Measurements from ENCODE around the gene HARBI1.

The HARBI1 gene

GRCh38 chr11:46633291-46634217 lies 16.5 kb upstream of the HARBI1 start:
- no peak for FAIRE-seq

- FAIRE-seq, result no peak
Measured at GRCh38 chr11:46632502-46632901, 15.5 kb upstream of the HARBI1 start.

- FAIRE-seq, result no peak
Measured at GRCh38 chr11:46631676-46632075, 14.6 kb upstream of the HARBI1 start.

- no peak for FAIRE-seq
Measured at GRCh38 chr11:46630237-46630636, 13.2 kb upstream of the HARBI1 start.

- FAIRE-seq, result no peak
Measured at GRCh38 chr11:46628961-46629360, 11.9 kb upstream of the HARBI1 start.

- FAIRE-seq, result no peak
Measured at GRCh38 chr11:46625406-46625805, 8.4 kb upstream of the HARBI1 start.

- no peak for FAIRE-seq
Measured at GRCh38 chr11:46618837-46619236, 1.8 kb upstream of the HARBI1 start.

GRCh38 chr11:46617972-46618314 lies 916 bp upstream of the HARBI1 start:
- no peak for FAIRE-seq

GRCh38 chr11:46616551-46617133 lies 385 bp downstream of the HARBI1 start:
- FAIRE-seq, result no peak

GRCh38 chr11:46615756-46616155 lies 1.3 kb downstream of the HARBI1 start:
- no peak for FAIRE-seq

- no peak for FAIRE-seq
Measured at GRCh38 chr11:46612326-46612725, 4.7 kb downstream of the HARBI1 start.

- FAIRE-seq, result no peak
Measured at GRCh38 chr11:46611526-46612304, 5.3 kb downstream of the HARBI1 start.

- FAIRE-seq, result no peak
Measured at GRCh38 chr11:46609386-46609785, 7.6 kb downstream of the HARBI1 start.

- FAIRE-seq, result no peak
Measured at GRCh38 chr11:46607516-46607915, 9.5 kb downstream of the HARBI1 start.

- no peak for FAIRE-seq
Measured at GRCh38 chr11:46604796-46605195, 12.2 kb downstream of the HARBI1 start.

- no peak for FAIRE-seq
Measured at GRCh38 chr11:46603704-46604308, 13.2 kb downstream of the HARBI1 start.

GRCh38 chr11:46601129-46601528 lies 15.9 kb downstream of the HARBI1 start:
- FAIRE-seq, result no peak

- no peak for FAIRE-seq
Measured at GRCh38 chr11:46600194-46600960, 16.6 kb downstream of the HARBI1 start.

- no peak for FAIRE-seq
Measured at GRCh38 chr11:46599340-46600193, 17.5 kb downstream of the HARBI1 start.

GRCh38 chr11:46597609-46598219 lies 19.3 kb downstream of the HARBI1 start:
- no peak for FAIRE-seq

GRCh38 chr11:46597155-46597554 lies 19.9 kb downstream of the HARBI1 start:
- no peak for FAIRE-seq

Data from colon (tissue), 2 donors.